ENCODE measurements around the gene AKR7A2. TPM values are rescaled to one million over a fixed set of nuclear protein-coding genes. Genes with fewer than 3 reads are reported as not detected.

AKR7A2 gene
- total and polyA plus RNA-seq, 3 donors from 2014 or later = 73.0 to 141 (median 83.3) TPM

DNA sequence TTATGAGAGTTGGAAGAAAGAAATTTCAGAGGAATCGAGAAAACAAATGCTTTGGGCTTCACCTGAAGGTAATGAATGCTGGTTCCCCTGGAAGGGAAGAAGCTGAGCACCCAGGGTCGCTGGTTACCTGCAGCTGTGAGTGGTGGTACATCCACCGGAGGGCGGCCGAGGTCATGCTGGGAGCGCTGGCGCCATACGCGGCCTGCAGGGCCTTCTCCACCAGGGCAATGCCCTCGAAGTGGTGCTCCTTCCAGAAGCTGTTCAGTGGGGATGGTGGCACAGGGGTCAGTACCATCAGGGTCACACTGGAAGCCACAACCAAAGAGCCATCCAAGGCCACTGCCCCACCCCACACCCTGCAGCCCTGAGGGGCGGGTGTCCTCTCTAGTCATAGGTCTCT, 43.5 kb downstream of the AKR7A2 start:
- DNase-seq = no peak
- H3K4me3 ChIP-seq = no peak overlapping the region
- intact Hi-C loops (cut with DNase I; ENCODE audit: low total_unique reads) = no loop called here
- no peaks in the 10 kb centered on the region for H3K27me3 ChIP-seq
- H3K4me1 ChIP-seq = no peaks in the 10 kb centered on the region
- 82 to 87% methylated on average over 10 to 11 of the region's 11 CpGs for WGBS, 2 donors
- H3K27ac ChIP-seq = no peak overlapping the region
- TF ChIP-seq CTCF (IDR thresholded peaks at IDR 0.05) (no peak), POLR2A (IDR thresholded peaks at IDR 0.05) (no peak)
- H3K9me3 ChIP-seq = no peaks in the 10 kb centered on the region
- no peaks in the 10 kb centered on the region for H3K36me3 ChIP-seq (ENCODE audit: low read depth, missing control alignments)

GRCh38 chr1:19262744-19263143, 49.2 kb downstream of the AKR7A2 start:
- intact Hi-C loops (cut with DNase I; ENCODE audit: low total_unique reads) = no loop called here
- no peak overlapping the region for H3K27ac ChIP-seq
- no peaks in the 10 kb centered on the region for H3K4me1 ChIP-seq
- no peaks in the 10 kb centered on the region for H3K9me3 ChIP-seq
- H3K4me3 ChIP-seq = no peak overlapping the region
- no peaks in the 10 kb centered on the region for H3K36me3 ChIP-seq (ENCODE audit: low read depth, missing control alignments)
- H3K27me3 ChIP-seq = no peaks in the 10 kb centered on the region
- DNase-seq = no peak
- TF ChIP-seq CTCF (IDR thresholded peaks at IDR 0.05) (no peak), POLR2A (IDR thresholded peaks at IDR 0.05) (no peak)
- 94 to 98% methylated on average over 5 of the region's 5 CpGs for WGBS, 2 donors

DNA sequence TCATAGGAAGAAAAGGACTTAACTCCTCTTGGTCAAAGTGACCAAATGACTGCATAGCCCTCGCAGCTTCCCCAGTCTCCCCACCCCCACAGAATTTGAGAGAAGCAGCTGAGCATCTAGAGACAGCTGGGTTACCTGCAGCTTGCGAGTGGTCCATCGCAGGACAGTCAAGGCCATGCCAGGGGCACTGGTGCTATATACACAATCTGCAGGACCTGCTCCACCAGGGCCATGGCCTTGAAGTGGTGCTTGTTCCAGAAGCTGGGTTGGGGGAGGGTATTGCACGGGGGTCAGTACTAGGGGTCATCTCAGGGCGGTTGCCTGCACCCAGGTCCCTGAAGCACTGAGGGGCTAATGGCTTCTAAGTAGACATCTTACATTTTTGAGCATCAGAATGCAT, 49.9 kb downstream of the AKR7A2 start:
- 64 to 78% methylated on average over 4 to 5 of the region's 5 CpGs for WGBS, 2 donors
- no peak for TF ChIP-seq POLR2A (IDR thresholded peaks at IDR 0.05)
- TF ChIP-seq CTCF (IDR thresholded peaks at IDR 0.05) = no peak
- Histone ChIP-seq H3K36me3 (ENCODE audit: low read depth, missing control alignments) (no peaks in the 10 kb centered on the region), H3K4me1 (no peaks in the 10 kb centered on the region), H3K27ac (no peak overlapping the region), H3K9me3 (no peaks in the 10 kb centered on the region), H3K27me3 (no peaks in the 10 kb centered on the region), H3K4me3 (no peak overlapping the region)
- intact Hi-C loops (cut with DNase I; ENCODE audit: low total_unique reads) = no loop called here
- no peak for DNase-seq

DNA sequence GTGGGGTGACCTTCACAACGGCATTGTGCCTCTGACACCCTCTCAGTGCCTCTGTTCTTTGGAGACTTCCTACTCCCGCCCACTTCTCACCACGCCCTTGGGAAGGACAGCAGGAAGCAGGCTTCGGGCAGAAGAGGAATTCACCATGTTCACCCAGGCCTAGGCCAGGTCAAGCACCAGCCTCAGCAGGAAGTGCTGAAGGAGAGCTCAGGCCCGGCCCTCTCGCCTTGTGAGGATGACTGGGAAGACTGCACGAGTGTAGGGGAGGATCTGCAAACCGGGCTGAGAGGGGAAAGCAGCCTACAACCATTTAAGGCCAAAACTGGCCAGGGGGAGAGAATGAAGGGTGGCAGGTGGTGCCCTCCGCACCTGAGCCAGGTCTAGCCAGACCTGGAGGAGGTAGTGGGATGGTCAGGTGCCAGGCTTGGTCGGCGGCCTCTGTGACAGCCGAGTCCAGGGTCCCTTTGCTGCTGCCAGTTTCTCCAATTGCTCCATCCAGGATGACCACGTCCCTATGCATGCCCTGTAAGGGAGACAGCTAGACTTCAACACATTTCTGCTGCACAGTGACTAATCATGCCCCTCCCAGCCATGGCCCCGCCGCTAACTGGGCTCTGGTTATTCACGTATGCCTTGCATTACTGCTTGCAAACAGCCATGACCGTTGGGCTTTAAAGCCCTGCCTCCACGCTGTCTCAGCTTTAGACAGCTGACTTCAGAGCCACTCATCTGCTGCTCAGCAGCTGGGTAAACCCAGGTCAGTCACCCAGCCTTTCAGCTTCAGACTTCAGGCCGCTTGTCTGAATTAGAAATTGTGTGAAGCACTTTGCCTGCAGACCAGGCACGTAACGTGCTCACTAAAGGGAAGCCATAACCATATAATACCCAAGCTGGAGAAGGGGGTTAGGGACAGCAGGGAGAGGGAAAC, 51.5 kb downstream of the AKR7A2 start:
- Histone ChIP-seq H3K27me3 (no peaks in the 10 kb centered on the region), H3K27ac (no peak overlapping the region), H3K36me3 (ENCODE audit: low read depth, missing control alignments) (no peaks in the 10 kb centered on the region), H3K4me3 (no peak overlapping the region), H3K9me3 (no peaks in the 10 kb centered on the region), H3K4me1 (no peaks in the 10 kb centered on the region)
- TF ChIP-seq POLR2A (IDR thresholded peaks at IDR 0.05) (no peak), CTCF (IDR thresholded peaks at IDR 0.05) (no peak)
- WGBS, 2 donors = 77 to 83% methylated on average over 18 to 21 of the region's 21 CpGs
- DNase-seq = no peak
- intact Hi-C loops (cut with DNase I; ENCODE audit: low total_unique reads) = no loop called here

GRCh38 chr1:19258353-19258752, 53.6 kb downstream of the AKR7A2 start:
- 93 to 100% methylated on average over 2 to 10 of the region's 10 CpGs for WGBS, 2 donors
- intact Hi-C loops (cut with DNase I; ENCODE audit: low total_unique reads) = no loop called here
- Histone ChIP-seq H3K27ac (no peak overlapping the region), H3K9me3 (no peaks in the 10 kb centered on the region), H3K4me1 (peaks cover 5% of the 10 kb centered on the region), H3K27me3 (no peaks in the 10 kb centered on the region), H3K4me3 (no peak overlapping the region), H3K36me3 (ENCODE audit: low read depth, missing control alignments) (no peaks in the 10 kb centered on the region)
- TF ChIP-seq POLR2A (IDR thresholded peaks at IDR 0.05) (no peak), CTCF (IDR thresholded peaks at IDR 0.05) (no peak)
- no peak for DNase-seq

All from testis (tissue), 3 donors.